ENCODE results near the gene CA7.

DNA sequence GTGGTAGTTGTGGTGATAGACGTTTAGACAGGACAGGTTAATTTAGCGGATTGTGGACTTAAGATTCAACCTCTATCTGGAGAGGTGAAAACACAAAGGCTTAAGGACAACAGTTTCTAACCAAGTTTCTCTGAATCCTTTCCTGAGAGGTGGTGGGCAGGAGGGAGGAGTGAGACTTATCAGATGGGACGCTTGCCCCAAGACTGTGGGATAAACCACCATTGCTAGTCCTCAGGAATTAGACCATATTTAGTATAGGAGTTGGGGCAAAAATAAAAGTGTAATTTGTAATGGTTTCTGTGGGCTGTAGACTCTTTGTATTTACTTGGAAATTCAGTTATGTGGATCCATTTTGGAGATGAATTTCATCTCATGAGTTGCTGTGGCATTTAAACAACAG, 42.7 kb downstream of the CA7 start:
- TF ChIP-seq EP300 (IDR thresholded peaks at IDR 0.05) (no peak), POLR2A (IDR thresholded peaks at IDR 0.05) (no peak)
- TF ChIP-seq, protein P1, sequence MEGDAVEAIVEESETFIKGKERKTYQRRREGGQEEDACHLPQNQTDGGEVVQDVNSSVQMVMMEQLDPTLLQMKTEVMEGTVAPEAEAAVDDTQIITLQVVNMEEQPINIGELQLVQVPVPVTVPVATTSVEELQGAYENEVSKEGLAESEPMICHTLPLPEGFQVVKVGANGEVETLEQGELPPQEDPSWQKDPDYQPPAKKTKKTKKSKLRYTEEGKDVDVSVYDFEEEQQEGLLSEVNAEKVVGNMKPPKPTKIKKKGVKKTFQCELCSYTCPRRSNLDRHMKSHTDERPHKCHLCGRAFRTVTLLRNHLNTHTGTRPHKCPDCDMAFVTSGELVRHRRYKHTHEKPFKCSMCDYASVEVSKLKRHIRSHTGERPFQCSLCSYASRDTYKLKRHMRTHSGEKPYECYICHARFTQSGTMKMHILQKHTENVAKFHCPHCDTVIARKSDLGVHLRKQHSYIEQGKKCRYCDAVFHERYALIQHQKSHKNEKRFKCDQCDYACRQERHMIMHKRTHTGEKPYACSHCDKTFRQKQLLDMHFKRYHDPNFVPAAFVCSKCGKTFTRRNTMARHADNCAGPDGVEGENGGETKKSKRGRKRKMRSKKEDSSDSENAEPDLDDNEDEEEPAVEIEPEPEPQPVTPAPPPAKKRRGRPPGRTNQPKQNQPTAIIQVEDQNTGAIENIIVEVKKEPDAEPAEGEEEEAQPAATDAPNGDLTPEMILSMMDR (IDR thresholded peaks at IDR 0.05), result no peak

All from upper lobe of left lung (tissue), 4 donors.